Stomach (tissue), 9 donors: ENCODE data around the gene PARD3. TPM values are rescaled to one million over a fixed set of nuclear protein-coding genes. Genes with fewer than 3 reads are reported as not detected.

Experiments
- DNase-seq, 2 donors: peaks; one replicate each; pipeline versions ENCODE4 v3.0.0 to v3.0.0-alpha.2; 2013 to 2019
- H3K27ac ChIP-seq, 5 donors: fragments of 200-600 bp in 4 of 5; sonication (generic) in 4 of 5; one replicate each; pipeline ENCODE4 v1.5.1; 2013 to 2019; ENCODE audit warnings: mild to moderate bottlenecking in 1 of 5, moderate library complexity in 1 of 5
- H3K27me3 ChIP-seq, 3 donors: fragments of 200-600 bp; sonication (generic); one replicate each; pipeline ENCODE4 v1.5.1; 2017 to 2019; ENCODE audit warnings: mixed run types in 1 of 3
- H3K36me3 ChIP-seq, 4 donors: fragments of 200-600 bp; sonication (generic); 1 replicate in 3 of 4; 2 replicates in 1 of 4; pipeline ENCODE4 v1.5.1; 2016 to 2019
- H3K4me1 ChIP-seq, 4 donors: fragments of 200-600 bp; sonication (generic); one replicate each; pipeline ENCODE4 v1.5.1; 2016 to 2019
- H3K4me3 ChIP-seq, 4 donors: fragments of 200-600 bp; sonication (generic) in 3 of 4; one replicate each; pipeline ENCODE4 v1.5.1; 2016 to 2019; ENCODE audit warnings: mild to moderate bottlenecking in 1 of 4
- H3K9me3 ChIP-seq, 4 donors: fragments of 200-600 bp; sonication (generic); one replicate each; pipeline ENCODE4 v1.5.1; 2016 to 2019
- EP300 ChIP-seq: sonication (generic); formaldehyde crosslinking; IDR thresholded peaks from one replicate; pipeline ENCODE4 v1.6.1; 2017; ENCODE audit warnings: antibody characterized with exemption
- POLR2A ChIP-seq, 4 donors: fragments of 450-650 bp; IDR thresholded peaks; one replicate each; pipeline ENCODE4 v1.6.1; 2016; ENCODE audit warnings: antibody characterized with exemption in 4 of 4, control low read depth in 2 of 4, mild to moderate bottlenecking in 1 of 4, moderate library complexity in 1 of 4
- POLR2AphosphoS5 ChIP-seq, 3 donors: sonication (generic); formaldehyde crosslinking; IDR thresholded peaks; one replicate each; pipeline ENCODE4 v1.6.1; 2016; ENCODE audit warnings: antibody characterized with exemption in 3 of 3
- WGBS, 5 donors: extraction: QIAGEN DNeasy Blood & Tissue Kit in 3 of 5; methylation state at CpG; one replicate each; pipeline versions ENCODE4 v1.1.5 to v1.1.7; 2013 to 2018; 5-methylcytosine and 5-hydroxymethylcytosine counted together
- intact Hi-C: fragments of 100-400 bp; cut with DNase I; formaldehyde crosslinking; loops from one replicate; pipeline ENCODE4 v1.15.1; 2023; ENCODE audit warnings: low total_unique reads
- polyA plus RNA-seq, 3 donors: library from polyadenylated mRNA; stranded (reverse); fragments of 200-250 nt; gene quantifications; one replicate each; pipeline ENCODE4 v1.2.3, GENCODE V29; 2013
- total RNA-seq, 5 donors: library from RNA; depleted of rRNA; stranded (reverse); fragments of >200 nt; gene quantifications; one replicate each; pipeline versions ENCODE4 v1.1.0 to v1.2.3, GENCODE V29; 2014 to 2016
- TF ChIP-seq, protein P1 (sequence below), 7 experiments: fragments of 450-650 bp in 4 of 7; fragments of 200-600 bp in 3 of 7; sonication (generic) in 3 of 7; IDR thresholded peaks; one replicate each; pipeline ENCODE4 v1.5.1; 2016 to 2019; ENCODE audit warnings: antibody characterized with exemption in 7 of 7, control low read depth in 2 of 7, mild to moderate bottlenecking in 1 of 7
- donor health status: healthy with polysubstance abuse.
- donor health status: Bipolar disorder and iron deficiency.
- donor health status: healthy.

PARD3 gene
- total and polyA plus RNA-seq, 8 donors: 13.7 to 118 (median 31.8) TPM

GRCh38 chr10:34348021-34348420, 467.1 kb downstream of the PARD3 start:
- TF ChIP-seq POLR2AphosphoS5 (IDR thresholded peaks at IDR 0.05): no peak
- no peak for TF ChIP-seq EP300
- TF ChIP-seq POLR2A (IDR thresholded peaks at IDR 0.05): no peak
- TF ChIP-seq, protein P1, sequence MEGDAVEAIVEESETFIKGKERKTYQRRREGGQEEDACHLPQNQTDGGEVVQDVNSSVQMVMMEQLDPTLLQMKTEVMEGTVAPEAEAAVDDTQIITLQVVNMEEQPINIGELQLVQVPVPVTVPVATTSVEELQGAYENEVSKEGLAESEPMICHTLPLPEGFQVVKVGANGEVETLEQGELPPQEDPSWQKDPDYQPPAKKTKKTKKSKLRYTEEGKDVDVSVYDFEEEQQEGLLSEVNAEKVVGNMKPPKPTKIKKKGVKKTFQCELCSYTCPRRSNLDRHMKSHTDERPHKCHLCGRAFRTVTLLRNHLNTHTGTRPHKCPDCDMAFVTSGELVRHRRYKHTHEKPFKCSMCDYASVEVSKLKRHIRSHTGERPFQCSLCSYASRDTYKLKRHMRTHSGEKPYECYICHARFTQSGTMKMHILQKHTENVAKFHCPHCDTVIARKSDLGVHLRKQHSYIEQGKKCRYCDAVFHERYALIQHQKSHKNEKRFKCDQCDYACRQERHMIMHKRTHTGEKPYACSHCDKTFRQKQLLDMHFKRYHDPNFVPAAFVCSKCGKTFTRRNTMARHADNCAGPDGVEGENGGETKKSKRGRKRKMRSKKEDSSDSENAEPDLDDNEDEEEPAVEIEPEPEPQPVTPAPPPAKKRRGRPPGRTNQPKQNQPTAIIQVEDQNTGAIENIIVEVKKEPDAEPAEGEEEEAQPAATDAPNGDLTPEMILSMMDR (IDR thresholded peaks at IDR 0.05): no peak
- Histone ChIP-seq H3K4me1 (peaks cover 0 to 28% (median 10%) of the 10 kb centered on the region in 4 donors), H3K27me3 (no peaks in the 10 kb centered on the region), H3K4me3 (no peak overlapping the region), H3K9me3 (no peaks in the 10 kb centered on the region), H3K36me3 (peaks cover 0 to 27% (median 3%) of the 10 kb centered on the region in 4 donors), H3K27ac (no peak overlapping the region)
- intact Hi-C loops: no loop called here
- no peak for DNase-seq
- 88 to 94% (median 91%) methylated on average over 6 of the region's 6 CpGs for WGBS, 5 donors

DNA sequence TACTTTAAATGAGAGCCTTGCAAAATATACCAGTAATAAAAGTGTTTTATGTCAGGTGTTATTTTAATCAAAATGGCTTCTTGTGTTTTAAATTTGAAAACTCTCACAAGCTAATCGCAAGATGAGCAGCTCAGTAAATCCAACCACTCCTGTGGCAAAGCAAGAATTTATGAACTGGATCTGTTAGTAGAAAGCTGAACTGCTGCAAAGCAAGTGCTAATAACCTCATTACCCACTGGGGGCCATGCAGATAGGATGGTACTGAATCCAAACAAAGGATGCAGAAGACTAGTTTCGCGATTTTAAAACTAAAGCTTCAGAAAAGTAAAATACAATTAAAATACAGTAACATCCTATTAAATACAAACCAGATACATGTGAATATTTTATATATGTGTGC, 468.0 kb downstream of the PARD3 start:
- H3K4me1 ChIP-seq: peaks cover 0 to 28% (median 10%) of the 10 kb centered on the region in 4 donors
- 86 to 97% (median 97%) methylated on average over 3 of the region's 3 CpGs for WGBS, 5 donors
- TF ChIP-seq POLR2A (IDR thresholded peaks at IDR 0.05) (no peak), POLR2AphosphoS5 (IDR thresholded peaks at IDR 0.05) (no peak), EP300 (no peak)
- TF ChIP-seq, protein P1 (IDR thresholded peaks at IDR 0.05): no peak

DNA sequence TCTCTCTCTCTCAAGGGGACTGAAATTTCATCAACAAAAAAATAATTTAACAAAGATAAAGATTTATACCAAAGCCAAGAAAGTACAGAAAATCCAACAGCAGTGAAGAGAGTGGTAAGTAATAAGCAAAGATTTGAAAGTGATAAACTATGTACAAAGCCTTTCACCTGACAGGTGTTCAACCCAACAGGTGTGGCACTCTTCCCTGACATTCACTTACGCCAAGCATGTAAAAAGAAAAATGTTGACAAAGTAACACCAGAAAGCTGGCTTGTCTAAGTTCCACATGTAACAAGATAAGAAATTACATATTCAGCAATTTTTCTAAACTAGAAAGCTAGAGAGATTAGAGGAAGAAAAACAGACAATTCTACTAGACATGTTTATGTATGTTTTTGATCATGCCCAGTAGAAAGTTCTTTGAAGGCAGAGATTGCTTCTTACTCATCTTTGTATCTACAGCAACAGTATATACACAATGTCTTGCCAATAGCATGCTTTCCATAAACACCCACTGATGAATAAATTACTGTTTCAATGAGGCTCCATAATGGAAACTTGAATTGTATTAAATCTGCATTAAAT, 468.5 kb downstream of the PARD3 start:
- Histone ChIP-seq H3K36me3 (peaks cover 0 to 13% (median 3%) of the 10 kb centered on the region in 4 donors), H3K4me3 (no peak overlapping the region), H3K27me3 (no peaks in the 10 kb centered on the region), H3K4me1 (peaks cover 0 to 28% (median 10%) of the 10 kb centered on the region in 4 donors), H3K27ac (no peak overlapping the region), H3K9me3 (no peaks in the 10 kb centered on the region)
- DNase-seq: peak in 1 of 2 donors; percentile 31
- WGBS, 5 donors: 32 to 49% (median 44%) methylated on average over 1 of the region's 1 CpG
- intact Hi-C loops: no loop called here
- TF ChIP-seq, protein P1 (IDR thresholded peaks at IDR 0.05): no peak
- peak in 1 of 3 donors; percentile 13 for TF ChIP-seq POLR2AphosphoS5 (IDR thresholded peaks at IDR 0.05)
- TF ChIP-seq POLR2A (IDR thresholded peaks at IDR 0.05): no peak
- no peak for TF ChIP-seq EP300

More for the DNA sequence above, 468.0 kb downstream of the PARD3 start:
- intact Hi-C loops: no loop called here
- Histone ChIP-seq H3K27ac (no peak overlapping the region), H3K4me3 (no peak overlapping the region), H3K27me3 (no peaks in the 10 kb centered on the region), H3K9me3 (no peaks in the 10 kb centered on the region), H3K36me3 (peaks cover 0 to 18% (median 3%) of the 10 kb centered on the region in 4 donors)
- no peak for DNase-seq

DNA sequence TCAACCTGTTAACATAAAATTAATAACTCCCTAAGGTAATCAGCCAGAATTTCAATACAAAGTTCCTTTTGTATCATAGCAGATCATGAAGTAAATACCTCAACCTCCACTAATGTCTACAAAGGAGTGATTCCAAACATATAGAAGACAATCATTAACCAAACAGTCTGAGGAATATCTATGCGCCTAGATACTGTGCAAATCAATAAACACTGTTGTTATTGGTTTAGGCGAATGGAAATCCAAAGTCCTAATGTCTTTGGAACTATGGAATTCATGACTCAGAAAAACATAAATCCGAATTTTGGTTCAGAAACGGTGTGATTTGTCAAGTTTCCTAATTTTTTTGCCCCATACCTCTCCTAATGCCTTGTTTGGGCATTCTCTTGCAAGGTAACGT, 469.7 kb downstream of the PARD3 start:
- no peak overlapping the region for H3K27ac ChIP-seq
- intact Hi-C loops: no loop called here

GRCh38 chr10:34343764-34344163, 471.3 kb downstream of the PARD3 start:
- intact Hi-C loops: no loop called here
- peaks cover 0 to 3% (median 0%) of the 10 kb centered on the region in 4 donors for H3K36me3 ChIP-seq
- WGBS, 5 donors: 55 to 69% (median 64%) methylated on average over 1 of the region's 1 CpG

More for the DNA sequence above, 469.7 kb downstream of the PARD3 start:
- Histone ChIP-seq H3K36me3 (peaks cover 0 to 7% (median 2%) of the 10 kb centered on the region in 4 donors), H3K9me3 (no peaks in the 10 kb centered on the region), H3K4me3 (no peak overlapping the region), H3K27me3 (no peaks in the 10 kb centered on the region), H3K4me1 (peaks cover 0 to 33% (median 12%) of the 10 kb centered on the region in 4 donors)
- WGBS, 5 donors: 57 to 71% (median 64%) methylated on average over 5 of the region's 5 CpGs
- DNase-seq: no peak
- TF ChIP-seq POLR2AphosphoS5 (IDR thresholded peaks at IDR 0.05) (no peak), EP300 (no peak), POLR2A (IDR thresholded peaks at IDR 0.05) (no peak)

More at GRCh38 chr10:34343764-34344163, 471.3 kb downstream of the PARD3 start:
- no peak overlapping the region for H3K4me3 ChIP-seq
- TF ChIP-seq POLR2A (IDR thresholded peaks at IDR 0.05): no peak
- TF ChIP-seq EP300: no peak
- TF ChIP-seq, protein P1 (IDR thresholded peaks at IDR 0.05): no peak
- TF ChIP-seq POLR2AphosphoS5 (IDR thresholded peaks at IDR 0.05): no peak
- peaks cover 0 to 36% (median 12%) of the 10 kb centered on the region in 4 donors for H3K4me1 ChIP-seq
- no peaks in the 10 kb centered on the region for H3K9me3 ChIP-seq
- H3K27ac ChIP-seq: no peak overlapping the region
- no peak for DNase-seq
- H3K27me3 ChIP-seq: no peaks in the 10 kb centered on the region
